ENCODE measurements around the gene AP1AR.

GRCh38 chr4:112253382-112254000 is 21.9 kb downstream of the AP1AR start:
- TF ChIP-seq CTCF (conservative IDR thresholded peaks at IDR 0.05; ENCODE audit: low read length) (no peak), EZH2phosphoT487 (IDR thresholded peaks at IDR 0.05; ENCODE audit: borderline replicate concordance, low read depth, low read length) (no peak)

Measured in OCI-LY7 (cell line).